Hair follicle dermal papilla cell (primary cell): ENCODE measurements around the gene ZNF385C. TPM values are rescaled to one million over a fixed set of nuclear protein-coding genes. Genes with fewer than 3 reads are reported as not detected.

Source experiments
- total RNA-seq: library from RNA; depleted of rRNA; stranded (reverse); fragments of >200 nt; gene quantifications from 2 replicates; pipeline ENCODE4 v1.2.3, GENCODE V29; 2012

ZNF385C gene, protein sequence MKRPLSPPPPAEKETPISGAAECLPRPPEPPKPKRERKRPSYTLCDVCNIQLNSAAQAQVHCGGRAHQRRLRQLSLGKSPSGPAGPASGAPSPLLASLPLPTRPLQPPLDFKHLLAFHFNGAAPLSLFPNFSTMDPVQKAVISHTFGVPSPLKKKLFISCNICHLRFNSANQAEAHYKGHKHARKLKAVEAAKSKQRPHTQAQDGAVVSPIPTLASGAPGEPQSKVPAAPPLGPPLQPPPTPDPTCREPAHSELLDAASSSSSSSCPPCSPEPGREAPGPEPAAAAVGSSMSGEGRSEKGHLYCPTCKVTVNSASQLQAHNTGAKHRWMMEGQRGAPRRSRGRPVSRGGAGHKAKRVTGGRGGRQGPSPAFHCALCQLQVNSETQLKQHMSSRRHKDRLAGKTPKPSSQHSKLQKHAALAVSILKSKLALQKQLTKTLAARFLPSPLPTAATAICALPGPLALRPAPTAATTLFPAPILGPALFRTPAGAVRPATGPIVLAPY
- not detected in 2 replicates for total RNA-seq

GRCh38 chr17:42097691-42098631 lies at the start of gene ZNF385C:
Gene ZNF385C, minus strand, starts transcription at chr17:42098473. Its CDS starts 35,417 bp downstream, at chr17:42063056.

GRCh38 chr17:42122371-42123303 lies 24.4 kb upstream of the ZNF385C start, which contains the start of gene HSPB9:
Gene HSPB9, plus strand, starts transcription at chr17:42122804. Its CDS starts 47 bp downstream, at chr17:42122851.

GRCh38 chr17:42120770-42121769 lies 22.8 kb upstream of the ZNF385C start, which contains the start of gene KAT2A:
Gene KAT2A, minus strand, starts transcription at chr17:42121367. Its CDS starts 63 bp downstream, at chr17:42121304.

GRCh38 chr17:42112552-42113176 lies 14.4 kb upstream of the ZNF385C start, which contains the start of gene DHX58:
Gene DHX58, minus strand, starts transcription at chr17:42112714. Its CDS starts 822 bp downstream, at chr17:42111892.

DNA sequence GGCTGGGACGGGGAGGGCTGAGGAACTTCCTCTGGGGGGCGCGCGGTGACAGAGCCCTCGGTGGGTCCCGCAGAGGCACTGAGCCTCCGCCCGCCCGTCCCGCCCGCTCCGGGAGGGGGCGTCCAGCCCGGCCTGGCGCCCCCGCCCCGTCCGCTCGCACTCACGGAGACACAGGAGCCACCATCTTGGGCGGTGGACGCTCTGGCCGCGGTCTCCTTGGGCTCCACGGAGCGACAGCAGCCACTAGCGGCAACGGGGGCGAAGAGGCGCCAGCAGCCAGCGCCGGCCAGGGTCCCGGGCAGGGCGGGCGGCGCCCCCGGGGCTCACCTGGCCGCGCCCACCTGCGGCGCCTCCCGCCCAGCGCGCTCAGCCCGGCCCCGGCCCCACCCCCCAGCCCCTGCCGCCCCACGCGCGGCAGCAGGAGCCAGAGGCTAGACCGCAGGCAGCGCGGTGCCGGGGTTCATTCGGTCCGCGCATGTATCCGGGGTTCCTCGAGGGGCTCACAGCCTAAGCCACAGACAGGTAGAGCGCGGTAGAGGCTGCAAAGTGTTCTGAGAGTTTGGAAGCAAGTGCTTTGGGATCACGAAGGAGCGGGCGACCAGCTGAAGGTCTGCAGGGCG lies 47.8 kb downstream of the ZNF385C start, which contains the start of gene C17orf113:
C17orf113 (minus strand) TSS at position 209 of the 620 bp plus-strand sequence. CDS start 7,225 bp downstream, outside the sequence.

GRCh38 chr17:42019509-42020404 lies 78.5 kb downstream of the ZNF385C start, which contains the start of gene NKIRAS2:
Gene NKIRAS2, plus strand, starts transcription at chr17:42020090. Its CDS starts 1,488 bp downstream, at chr17:42021578.

DNA sequence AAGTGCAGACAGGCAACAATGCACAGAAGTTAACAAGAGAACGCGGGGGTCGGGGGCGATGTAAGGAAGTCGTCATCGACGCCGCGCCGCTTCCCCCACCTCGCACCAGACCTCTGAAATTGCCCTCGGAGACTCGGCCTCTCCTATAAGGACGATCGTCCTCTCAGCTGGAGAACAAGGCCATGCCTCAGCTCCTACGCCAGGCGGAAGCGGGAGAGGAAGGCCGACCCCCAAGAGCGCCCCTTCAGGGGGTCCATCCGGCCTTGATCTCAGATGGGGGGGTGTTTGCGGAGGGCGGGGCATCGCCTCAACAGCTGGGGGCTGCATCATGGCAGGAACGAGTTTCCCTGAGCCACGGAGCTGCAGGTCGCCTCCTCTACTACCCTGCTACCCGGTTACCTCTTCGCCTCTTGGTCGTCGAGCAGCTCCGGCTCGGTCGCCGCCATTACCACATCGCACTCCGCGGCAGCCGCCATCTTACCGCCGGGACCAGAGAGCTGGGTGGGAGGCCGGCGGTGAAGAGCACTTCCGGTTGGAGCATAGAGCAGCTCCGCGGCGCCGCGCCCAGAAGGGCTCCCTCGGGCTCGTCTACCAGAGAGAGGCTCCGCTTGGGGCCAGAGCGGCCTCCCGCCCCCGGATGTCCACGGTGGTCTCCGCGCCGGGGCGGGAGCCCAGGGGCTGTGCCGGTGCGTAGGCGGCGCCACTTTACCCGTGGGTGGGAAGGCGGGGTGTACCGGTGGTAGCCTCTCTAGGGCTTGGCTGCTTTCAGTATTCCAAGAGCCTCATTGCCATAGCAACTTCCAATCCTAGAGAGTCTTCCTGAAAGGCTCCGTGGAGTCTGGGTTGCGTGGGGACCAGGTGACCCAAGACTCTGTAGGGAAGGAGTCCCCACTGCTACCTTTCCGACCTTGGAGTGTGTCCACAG lies 81.1 kb downstream of the ZNF385C start, which contains the start of gene DNAJC7:
DNAJC7 (minus strand) TSS at position 499 of the 925 bp plus-strand sequence; CDS start at position 476, 23 bp downstream.

Other genes with a start within 250 kb of the ZNF385C start
- gene KLHL11, start 233.1 kb downstream of the ZNF385C start, total RNA-seq = 27.1 and 33.9 TPM in 2 replicates
- gene ACLY, start 179.5 kb downstream of the ZNF385C start, total RNA-seq = 341 and 379 TPM in 2 replicates
- gene ODAD4, start 167.9 kb downstream of the ZNF385C start, total RNA-seq = 0.97 and 1.3 TPM in 2 replicates
- 93.0 and 95.2 TPM in 2 replicates for gene CNP, start 131.7 kb downstream of the ZNF385C start, total RNA-seq
- gene DNAJC7, start 81.0 kb downstream of the ZNF385C start, total RNA-seq = 63.1 and 64.8 TPM in 2 replicates
- 46.8 and 50.3 TPM in 2 replicates for gene NKIRAS2, start 78.4 kb downstream of the ZNF385C start, total RNA-seq
- gene C17orf113, start 47.9 kb downstream of the ZNF385C start, total RNA-seq = 0.49 TPM in 2 replicates
- 19.6 and 19.8 TPM in 2 replicates for gene DHX58, start 14.2 kb upstream of the ZNF385C start, total RNA-seq
- gene KAT2A, start 22.9 kb upstream of the ZNF385C start, total RNA-seq = 8.5 and 9.2 TPM in 2 replicates
- not detected in 2 replicates for gene HSPB9, start 24.3 kb upstream of the ZNF385C start, total RNA-seq
- gene RAB5C, start 56.5 kb upstream of the ZNF385C start, total RNA-seq = 94.3 and 113 TPM in 2 replicates
- gene KCNH4, start 82.7 kb upstream of the ZNF385C start, total RNA-seq = under 0.01 TPM in 1 of 2 replicates, not detected in the other
- gene HCRT, start 87.0 kb upstream of the ZNF385C start, total RNA-seq = not detected in 2 replicates
- gene GHDC, start 96.0 kb upstream of the ZNF385C start, total RNA-seq = 18.3 and 22.1 TPM in 2 replicates
- 42.7 and 55.8 TPM in 2 replicates for gene STAT5B, start 177.9 kb upstream of the ZNF385C start, total RNA-seq
- 37.8 and 55.3 TPM in 2 replicates for gene STAT5A, start 190.0 kb upstream of the ZNF385C start, total RNA-seq